ENCODE results near the gene MRGPRD.

GRCh38 chr11:68932933-68933577 is 47.7 kb downstream of the MRGPRD start:
- TF ChIP-seq EZH2 (IDR thresholded peaks at IDR 0.05; ENCODE audit: borderline replicate concordance, low read depth, low read length, severe bottlenecking) (no peak), CTCF (IDR thresholded peaks at IDR 0.05; ENCODE audit: borderline replicate concordance, extremely low read depth, low read length, poor library complexity, severe bottlenecking) (no peak)
